ENCODE results near the gene SOX13. TPM values are rescaled to one million over a fixed set of nuclear protein-coding genes. Genes with fewer than 3 reads are reported as not detected.

SOX13 gene
- total RNA-seq, 1 donor from 2014 or later, result 64.4 TPM

DNA sequence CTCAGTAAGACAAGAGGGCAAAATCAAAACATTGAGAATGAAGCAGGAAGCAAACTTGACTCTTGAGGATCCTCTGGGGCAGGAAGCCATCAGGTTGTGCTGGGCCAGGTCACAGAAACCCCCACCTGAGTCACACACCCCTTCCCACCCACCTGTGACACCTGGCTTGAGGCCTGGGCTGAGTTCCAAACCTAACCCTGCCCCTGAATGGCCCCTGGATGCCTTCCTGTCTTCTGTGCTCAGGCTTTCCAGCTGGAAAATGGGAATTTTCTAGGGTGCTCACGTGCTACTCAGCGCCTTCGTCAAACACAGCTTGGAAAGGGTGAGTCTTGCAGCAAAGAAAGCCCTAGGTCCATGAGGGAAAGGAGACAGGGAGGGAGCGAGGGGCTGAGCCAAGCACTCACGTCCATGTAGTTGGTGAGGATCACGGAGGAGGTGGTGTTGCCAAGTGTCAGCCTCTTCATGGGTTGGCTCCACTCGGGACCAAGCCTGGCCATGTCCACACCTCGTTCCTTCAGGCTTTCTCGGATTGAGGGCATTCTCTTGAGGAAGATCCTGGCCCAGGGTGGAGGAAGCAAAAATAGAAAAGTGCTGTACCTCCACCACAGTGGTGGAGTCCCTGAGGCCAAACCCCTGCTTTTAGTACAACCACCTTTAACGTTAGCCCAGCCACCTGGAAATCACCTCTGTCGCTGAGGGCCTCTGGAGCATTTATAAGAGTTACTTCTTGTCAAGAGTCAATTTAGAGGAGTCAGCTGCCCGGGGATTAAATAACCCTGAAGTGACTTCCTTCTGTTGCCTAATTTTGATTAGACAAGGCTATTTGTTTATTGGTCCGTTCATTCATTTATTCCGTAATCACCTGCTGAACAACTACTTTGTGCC, 88.9 kb downstream of the SOX13 start:
- Mint-ChIP-seq H3K27ac (ENCODE audit: unreplicated experiment) (peak overlapping the region; percentile 88), H3K4me3 (peak overlapping the region; percentile 58), H3K27me3 (ENCODE audit: low read depth) (peaks cover 23% of the 10 kb centered on the region), H3K36me3 (ENCODE audit: low read depth) (no peaks in the 10 kb centered on the region), H3K9me3 (no peaks in the 10 kb centered on the region), H3K4me1 (peaks cover 6% of the 10 kb centered on the region)
- TF ChIP-seq, protein P1, sequence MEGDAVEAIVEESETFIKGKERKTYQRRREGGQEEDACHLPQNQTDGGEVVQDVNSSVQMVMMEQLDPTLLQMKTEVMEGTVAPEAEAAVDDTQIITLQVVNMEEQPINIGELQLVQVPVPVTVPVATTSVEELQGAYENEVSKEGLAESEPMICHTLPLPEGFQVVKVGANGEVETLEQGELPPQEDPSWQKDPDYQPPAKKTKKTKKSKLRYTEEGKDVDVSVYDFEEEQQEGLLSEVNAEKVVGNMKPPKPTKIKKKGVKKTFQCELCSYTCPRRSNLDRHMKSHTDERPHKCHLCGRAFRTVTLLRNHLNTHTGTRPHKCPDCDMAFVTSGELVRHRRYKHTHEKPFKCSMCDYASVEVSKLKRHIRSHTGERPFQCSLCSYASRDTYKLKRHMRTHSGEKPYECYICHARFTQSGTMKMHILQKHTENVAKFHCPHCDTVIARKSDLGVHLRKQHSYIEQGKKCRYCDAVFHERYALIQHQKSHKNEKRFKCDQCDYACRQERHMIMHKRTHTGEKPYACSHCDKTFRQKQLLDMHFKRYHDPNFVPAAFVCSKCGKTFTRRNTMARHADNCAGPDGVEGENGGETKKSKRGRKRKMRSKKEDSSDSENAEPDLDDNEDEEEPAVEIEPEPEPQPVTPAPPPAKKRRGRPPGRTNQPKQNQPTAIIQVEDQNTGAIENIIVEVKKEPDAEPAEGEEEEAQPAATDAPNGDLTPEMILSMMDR (conservative IDR thresholded peaks at IDR 0.05), result no peak
- DNase-seq (ENCODE audit: low read depth, low spot score), result no peak

DNA sequence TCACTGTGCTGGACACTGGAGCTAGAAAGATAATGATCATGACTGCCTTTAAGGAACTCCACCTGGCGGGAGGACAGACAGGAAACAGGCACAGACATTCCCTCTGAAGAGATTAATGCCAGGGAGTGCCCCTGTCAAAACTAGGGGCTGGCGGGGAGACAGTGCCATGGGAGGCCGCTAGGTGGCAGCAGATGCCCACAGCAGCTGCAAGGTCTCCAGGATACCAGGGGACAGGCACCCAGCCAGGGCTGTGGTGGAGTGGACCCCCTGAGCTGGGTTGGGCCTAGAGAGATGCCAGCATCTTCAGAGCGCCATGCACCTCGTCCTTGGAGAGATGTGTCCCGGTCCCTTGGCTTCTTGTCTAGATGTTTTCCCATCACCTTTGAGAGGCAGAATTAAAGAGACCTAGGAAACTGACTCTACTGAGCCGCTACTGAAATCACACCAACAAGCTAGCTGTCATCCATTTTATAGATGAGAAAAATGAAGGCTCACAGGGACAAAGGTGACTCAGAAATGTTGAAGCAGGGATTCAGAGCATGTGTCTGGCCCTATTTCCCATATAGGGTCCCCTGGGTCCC, 89.7 kb downstream of the SOX13 start:
- no peaks in the 10 kb centered on the region for H3K36me3 Mint-ChIP-seq (ENCODE audit: low read depth)
- peak overlapping the region; percentile 88 for H3K27ac Mint-ChIP-seq (ENCODE audit: unreplicated experiment)
- TF ChIP-seq, protein P1 (conservative IDR thresholded peaks at IDR 0.05), result peak; percentile 100
- H3K4me3 Mint-ChIP-seq, result peak overlapping the region; percentile 58
- H3K27me3 Mint-ChIP-seq (ENCODE audit: low read depth), result peaks cover 21% of the 10 kb centered on the region
- H3K4me1 Mint-ChIP-seq, result peaks cover 6% of the 10 kb centered on the region
- H3K9me3 Mint-ChIP-seq, result no peaks in the 10 kb centered on the region
- DNase-seq (ENCODE audit: low read depth, low spot score), result peak; percentile 85

DNA sequence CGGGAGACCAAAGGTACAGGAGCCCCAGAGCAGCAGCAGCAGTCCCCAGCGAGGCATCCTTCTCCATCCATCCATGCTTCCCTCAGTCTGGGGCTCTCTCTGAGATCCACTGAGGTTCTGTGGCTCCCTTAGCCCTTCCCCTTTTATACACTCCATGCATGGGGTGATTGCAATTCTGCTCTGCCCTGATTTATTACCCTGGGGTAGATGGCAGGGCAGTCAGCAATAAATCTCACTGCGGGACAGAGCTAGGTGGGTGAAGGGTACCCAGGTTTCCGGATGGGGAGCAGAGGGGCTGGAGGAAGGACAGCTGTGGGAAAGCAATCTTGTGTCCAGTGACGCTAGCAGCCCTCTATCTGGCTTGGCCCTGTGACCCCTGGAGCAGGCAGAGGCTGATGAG, 93.3 kb downstream of the SOX13 start, which contains the start of gene REN:
Gene REN (minus strand): TSS at position 119 of the 400 bp plus-strand sequence. CDS start 44 bp downstream, at position 75.
- Mint-ChIP-seq H3K9me3 (peaks cover 4% of the 10 kb centered on the region), H3K4me1 (no peaks in the 10 kb centered on the region), H3K36me3 (ENCODE audit: low read depth) (no peaks in the 10 kb centered on the region), H3K4me3 (no peak within 1 kb of the TSS), H3K27ac (ENCODE audit: unreplicated experiment) (no peak within 1 kb of the TSS), H3K27me3 (ENCODE audit: low read depth) (peaks cover 13% of the 10 kb centered on the region)
- no peak for DNase-seq (ENCODE audit: low read depth, low spot score)
- TF ChIP-seq, protein P1 (conservative IDR thresholded peaks at IDR 0.05), result no peak

DNA sequence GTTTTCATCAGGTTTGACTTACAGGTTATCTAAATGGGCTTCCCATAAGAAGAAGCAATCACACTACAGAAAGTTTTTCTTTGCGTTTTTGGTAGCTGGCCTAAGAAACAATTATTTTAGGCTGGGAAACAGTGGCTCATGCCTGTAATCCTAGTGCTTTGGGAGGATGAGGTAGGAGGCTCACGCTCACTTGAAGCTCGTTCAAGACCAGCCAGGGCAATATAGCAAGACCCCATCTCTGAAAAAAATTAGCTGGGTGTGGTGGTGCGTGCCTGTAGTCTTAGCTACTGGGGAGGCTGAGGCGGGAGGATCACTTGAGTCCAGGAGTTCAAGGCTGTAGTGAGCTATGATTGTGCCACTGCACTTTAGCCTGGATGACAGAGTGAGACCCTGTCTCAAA, 94.8 kb downstream of the SOX13 start:
- Mint-ChIP-seq H3K4me3 (no peak overlapping the region), H3K9me3 (peaks cover 4% of the 10 kb centered on the region), H3K27me3 (ENCODE audit: low read depth) (peaks cover 13% of the 10 kb centered on the region), H3K4me1 (no peaks in the 10 kb centered on the region), H3K27ac (ENCODE audit: unreplicated experiment) (no peak overlapping the region), H3K36me3 (ENCODE audit: low read depth) (no peaks in the 10 kb centered on the region)
- TF ChIP-seq, protein P1 (conservative IDR thresholded peaks at IDR 0.05), result no peak
- no peak for DNase-seq (ENCODE audit: low read depth, low spot score)

DNA sequence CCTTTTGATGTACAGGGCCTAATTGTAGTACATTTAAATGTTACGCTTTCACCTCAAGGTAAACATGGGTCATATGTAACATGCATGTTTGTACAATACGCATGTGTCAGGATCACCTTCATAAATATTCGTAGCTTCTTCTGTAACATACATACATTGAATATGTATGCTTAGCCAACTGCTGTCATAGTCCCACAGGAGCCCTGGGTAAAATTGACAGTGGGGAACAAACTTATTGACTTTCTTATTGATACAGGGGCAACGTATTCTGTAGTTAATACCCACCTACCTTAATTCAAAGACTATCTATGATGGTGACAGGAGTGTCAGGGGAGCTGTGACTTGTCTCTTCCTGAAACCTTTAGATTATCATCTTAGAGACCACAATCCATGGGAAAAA, 96.9 kb downstream of the SOX13 start:
- Mint-ChIP-seq H3K9me3 (peaks cover 4% of the 10 kb centered on the region), H3K27me3 (ENCODE audit: low read depth) (peaks cover 28% of the 10 kb centered on the region), H3K27ac (ENCODE audit: unreplicated experiment) (no peak overlapping the region), H3K4me1 (no peaks in the 10 kb centered on the region), H3K36me3 (ENCODE audit: low read depth) (no peaks in the 10 kb centered on the region), H3K4me3 (no peak overlapping the region)
- no peak for DNase-seq (ENCODE audit: low read depth, low spot score)
- TF ChIP-seq, protein P1 (conservative IDR thresholded peaks at IDR 0.05), result no peak

All from neural crest cell (in vitro differentiated cells).